H1 (cell line): ENCODE results near the gene GRAMD1B. TPM values are rescaled to one million over a fixed set of nuclear protein-coding genes. Genes with fewer than 3 reads are reported as not detected.

Experiments
- NRF1 ChIP-seq: IDR thresholded peaks from 2 replicates; pipeline ENCODE4 v1.6.1; 2011; ENCODE audit warnings: mild to moderate bottlenecking, low read depth, low read length, improper control_type of control experiment
- polyA plus RNA-seq, 7 experiments: library from polyadenylated mRNA; depleted of rRNA in 3 of 7; stranded (reverse) in 5 of 7; unstranded in 2 of 7; fragments of >200 nt in 5 of 7; fragments of 200-250 nt in 2 of 7; gene quantifications; 1 replicate in 5 of 7; 2 replicates in 1 of 7; 4 replicates in 1 of 7; pipeline versions ENCODE4 v1.2.1 to v1.2.3, GENCODE V29; 2011 to 2013; ENCODE audit warnings: missing spikeins in 2 of 7, mixed read lengths in 2 of 7
- total RNA-seq: library from RNA; stranded (reverse); fragmentation: NEBNext Ultra II Directional; extraction: Animal tissue kit (Norgen Biotek cat#: 25700); gene quantifications from 2 replicates; pipeline ENCODE4 v1.2.1, GENCODE V29; 2021

GRAMD1B gene
- total and polyA plus RNA-seq, 2 of the 8 experiments (the other 6 are each of a cell fraction or from before 2014, with no cell fraction given) = 10.1 to 21.2 TPM

DNA sequence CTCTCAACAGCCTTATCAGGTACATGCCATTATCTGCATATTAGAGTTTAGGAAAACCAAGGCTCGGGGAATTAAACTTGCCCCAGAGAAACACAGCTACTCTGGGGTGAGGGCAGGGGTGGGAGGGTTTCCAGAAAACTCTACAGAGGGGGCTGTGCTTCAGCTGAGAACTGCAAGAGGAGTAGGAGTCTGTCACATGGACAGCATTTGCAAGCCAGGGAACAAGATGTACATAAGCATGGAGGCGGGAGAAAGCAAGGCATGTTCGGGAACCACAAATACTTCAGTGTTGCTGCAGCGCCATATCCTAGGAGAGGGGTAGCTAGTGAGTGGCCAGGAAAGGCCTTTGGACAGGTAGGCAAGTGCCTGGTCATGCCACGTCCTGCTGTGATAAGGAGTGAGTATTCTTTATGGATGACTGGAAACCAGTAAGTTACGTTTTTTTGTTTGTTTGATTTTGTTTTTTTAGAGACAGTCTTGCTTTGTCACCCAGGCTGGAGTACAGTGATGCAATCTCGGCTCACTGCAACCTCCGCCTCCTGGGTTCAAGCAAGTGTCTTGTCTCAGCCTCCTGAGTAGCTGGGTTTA is 57.2 kb downstream of the GRAMD1B start (continued):
- no peak for TF ChIP-seq NRF1
